ENCODE data around the gene PXT1.

Gene PXT1

DNA sequence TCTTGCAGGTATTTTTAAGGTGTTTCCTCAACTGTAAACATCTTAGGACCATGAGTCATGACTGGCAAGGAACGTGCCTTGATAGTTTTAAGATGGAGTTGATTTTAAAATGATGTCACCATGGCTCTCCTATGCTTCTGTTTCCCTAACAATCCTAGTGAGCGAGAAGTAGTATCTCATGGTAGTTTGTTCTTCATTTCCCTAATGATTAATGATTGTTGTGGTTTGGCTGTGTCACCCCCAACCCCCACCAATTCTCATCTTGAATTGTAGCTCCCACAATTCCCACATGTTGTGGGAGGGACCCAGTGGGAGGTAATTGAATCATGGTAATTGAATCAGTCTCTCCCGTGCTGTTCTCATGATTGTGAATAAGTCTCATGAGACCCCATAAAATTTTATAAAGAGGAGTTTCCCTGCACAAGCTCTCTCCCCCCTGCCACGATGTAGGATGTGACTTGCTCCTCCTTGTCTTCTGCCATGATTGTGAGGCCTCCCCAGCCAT, 89.2 kb downstream of the PXT1 start (continued):
- TF ChIP-seq, protein P1, sequence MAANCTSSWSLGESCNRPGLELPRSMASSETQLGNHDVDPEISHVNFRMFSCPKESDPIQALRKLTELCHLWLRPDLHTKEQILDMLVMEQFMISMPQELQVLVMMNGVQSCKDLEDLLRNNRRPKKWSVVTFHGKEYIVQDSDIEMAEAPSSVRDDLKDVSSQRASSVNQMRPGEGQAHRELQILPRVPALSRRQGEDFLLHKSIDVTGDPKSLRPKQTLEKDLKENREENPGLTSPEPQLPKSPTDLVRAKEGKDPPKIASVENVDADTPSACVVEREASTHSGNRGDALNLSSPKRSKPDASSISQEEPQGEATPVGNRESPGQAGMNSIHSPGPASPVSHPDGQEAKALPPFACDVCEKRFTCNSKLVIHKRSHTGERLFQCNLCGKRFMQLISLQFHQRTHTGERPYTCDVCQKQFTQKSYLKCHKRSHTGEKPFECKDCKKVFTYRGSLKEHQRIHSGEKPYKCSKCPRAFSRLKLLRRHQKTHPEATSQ (tag by site-specific recombination; IDR thresholded peaks at IDR 0.05) = no peak
- 0 out of 2 replicates have a peak, but pooled peaks have one; percentile 41 for TF ChIP-seq ZNF561 (tag by site-specific recombination; IDR thresholded peaks at IDR 0.05; ENCODE audit: borderline replicate concordance)
- TF ChIP-seq, protein P2, sequence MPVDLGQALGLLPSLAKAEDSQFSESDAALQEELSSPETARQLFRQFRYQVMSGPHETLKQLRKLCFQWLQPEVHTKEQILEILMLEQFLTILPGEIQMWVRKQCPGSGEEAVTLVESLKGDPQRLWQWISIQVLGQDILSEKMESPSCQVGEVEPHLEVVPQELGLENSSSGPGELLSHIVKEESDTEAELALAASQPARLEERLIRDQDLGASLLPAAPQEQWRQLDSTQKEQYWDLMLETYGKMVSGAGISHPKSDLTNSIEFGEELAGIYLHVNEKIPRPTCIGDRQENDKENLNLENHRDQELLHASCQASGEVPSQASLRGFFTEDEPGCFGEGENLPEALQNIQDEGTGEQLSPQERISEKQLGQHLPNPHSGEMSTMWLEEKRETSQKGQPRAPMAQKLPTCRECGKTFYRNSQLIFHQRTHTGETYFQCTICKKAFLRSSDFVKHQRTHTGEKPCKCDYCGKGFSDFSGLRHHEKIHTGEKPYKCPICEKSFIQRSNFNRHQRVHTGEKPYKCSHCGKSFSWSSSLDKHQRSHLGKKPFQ (tag by site-specific recombination; IDR thresholded peaks at IDR 0.05) = 0 out of 2 replicates have a peak, but pooled peaks have one; percentile 20
- no peak for TF ChIP-seq ZBTB8A (tag by site-specific recombination; IDR thresholded peaks at IDR 0.05)
- no peak for TF ChIP-seq ZFP69B (tag by site-specific recombination; IDR thresholded peaks at IDR 0.05)
- TF ChIP-seq, protein P3, sequence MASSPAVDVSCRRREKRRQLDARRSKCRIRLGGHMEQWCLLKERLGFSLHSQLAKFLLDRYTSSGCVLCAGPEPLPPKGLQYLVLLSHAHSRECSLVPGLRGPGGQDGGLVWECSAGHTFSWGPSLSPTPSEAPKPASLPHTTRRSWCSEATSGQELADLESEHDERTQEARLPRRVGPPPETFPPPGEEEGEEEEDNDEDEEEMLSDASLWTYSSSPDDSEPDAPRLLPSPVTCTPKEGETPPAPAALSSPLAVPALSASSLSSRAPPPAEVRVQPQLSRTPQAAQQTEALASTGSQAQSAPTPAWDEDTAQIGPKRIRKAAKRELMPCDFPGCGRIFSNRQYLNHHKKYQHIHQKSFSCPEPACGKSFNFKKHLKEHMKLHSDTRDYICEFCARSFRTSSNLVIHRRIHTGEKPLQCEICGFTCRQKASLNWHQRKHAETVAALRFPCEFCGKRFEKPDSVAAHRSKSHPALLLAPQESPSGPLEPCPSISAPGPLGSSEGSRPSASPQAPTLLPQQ (tag by site-specific recombination; IDR thresholded peaks at IDR 0.05) = no peak
- TF ChIP-seq ZNF654 (tag by site-specific recombination; IDR thresholded peaks at IDR 0.05; ENCODE audit: low read depth) = no peak
- TF ChIP-seq SP2 (tag by site-specific recombination; IDR thresholded peaks at IDR 0.05) = no peak; the same call in 1 of the 2 replicates
- TF ChIP-seq, protein P4, sequence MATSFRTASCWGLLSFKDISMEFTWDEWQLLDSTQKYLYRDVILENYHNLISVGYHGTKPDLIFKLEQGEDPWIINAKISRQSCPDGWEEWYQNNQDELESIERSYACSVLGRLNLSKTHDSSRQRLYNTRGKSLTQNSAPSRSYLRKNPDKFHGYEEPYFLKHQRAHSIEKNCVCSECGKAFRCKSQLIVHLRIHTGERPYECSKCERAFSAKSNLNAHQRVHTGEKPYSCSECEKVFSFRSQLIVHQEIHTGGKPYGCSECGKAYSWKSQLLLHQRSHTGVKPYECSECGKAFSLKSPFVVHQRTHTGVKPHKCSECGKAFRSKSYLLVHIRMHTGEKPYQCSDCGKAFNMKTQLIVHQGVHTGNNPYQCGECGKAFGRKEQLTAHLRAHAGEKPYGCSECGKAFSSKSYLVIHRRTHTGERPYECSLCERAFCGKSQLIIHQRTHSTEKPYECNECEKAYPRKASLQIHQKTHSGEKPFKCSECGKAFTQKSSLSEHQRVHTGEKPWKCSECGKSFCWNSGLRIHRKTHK (tag by site-specific recombination; IDR thresholded peaks at IDR 0.05) = no peak
- TF ChIP-seq ZNF610 (tag by site-specific recombination; IDR thresholded peaks at IDR 0.05; ENCODE audit: borderline replicate concordance) = no peak
- TF ChIP-seq ZNF621 (tag by site-specific recombination; IDR thresholded peaks at IDR 0.05) = no peak
- TF ChIP-seq, protein P5, sequence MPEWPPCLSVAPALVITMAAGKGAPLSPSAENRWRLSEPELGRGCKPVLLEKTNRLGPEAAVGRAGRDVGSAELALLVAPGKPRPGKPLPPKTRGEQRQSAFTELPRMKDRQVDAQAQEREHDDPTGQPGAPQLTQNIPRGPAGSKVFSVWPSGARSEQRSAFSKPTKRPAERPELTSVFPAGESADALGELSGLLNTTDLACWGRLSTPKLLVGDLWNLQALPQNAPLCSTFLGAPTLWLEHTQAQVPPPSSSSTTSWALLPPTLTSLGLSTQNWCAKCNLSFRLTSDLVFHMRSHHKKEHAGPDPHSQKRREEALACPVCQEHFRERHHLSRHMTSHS (tag by site-specific recombination; IDR thresholded peaks at IDR 0.05) = no peak
- peak; percentile 77 for TF ChIP-seq SP3 (tag by site-specific recombination; IDR thresholded peaks at IDR 0.05)
- TF ChIP-seq, protein P6, sequence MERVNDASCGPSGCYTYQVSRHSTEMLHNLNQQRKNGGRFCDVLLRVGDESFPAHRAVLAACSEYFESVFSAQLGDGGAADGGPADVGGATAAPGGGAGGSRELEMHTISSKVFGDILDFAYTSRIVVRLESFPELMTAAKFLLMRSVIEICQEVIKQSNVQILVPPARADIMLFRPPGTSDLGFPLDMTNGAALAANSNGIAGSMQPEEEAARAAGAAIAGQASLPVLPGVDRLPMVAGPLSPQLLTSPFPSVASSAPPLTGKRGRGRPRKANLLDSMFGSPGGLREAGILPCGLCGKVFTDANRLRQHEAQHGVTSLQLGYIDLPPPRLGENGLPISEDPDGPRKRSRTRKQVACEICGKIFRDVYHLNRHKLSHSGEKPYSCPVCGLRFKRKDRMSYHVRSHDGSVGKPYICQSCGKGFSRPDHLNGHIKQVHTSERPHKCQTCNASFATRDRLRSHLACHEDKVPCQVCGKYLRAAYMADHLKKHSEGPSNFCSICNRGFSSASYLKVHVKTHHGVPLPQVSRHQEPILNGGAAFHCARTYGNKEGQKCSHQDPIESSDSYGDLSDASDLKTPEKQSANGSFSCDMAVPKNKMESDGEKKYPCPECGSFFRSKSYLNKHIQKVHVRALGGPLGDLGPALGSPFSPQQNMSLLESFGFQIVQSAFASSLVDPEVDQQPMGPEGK (tag by site-specific recombination; IDR thresholded peaks at IDR 0.05) = peak; percentile 74
- TF ChIP-seq, protein P7, sequence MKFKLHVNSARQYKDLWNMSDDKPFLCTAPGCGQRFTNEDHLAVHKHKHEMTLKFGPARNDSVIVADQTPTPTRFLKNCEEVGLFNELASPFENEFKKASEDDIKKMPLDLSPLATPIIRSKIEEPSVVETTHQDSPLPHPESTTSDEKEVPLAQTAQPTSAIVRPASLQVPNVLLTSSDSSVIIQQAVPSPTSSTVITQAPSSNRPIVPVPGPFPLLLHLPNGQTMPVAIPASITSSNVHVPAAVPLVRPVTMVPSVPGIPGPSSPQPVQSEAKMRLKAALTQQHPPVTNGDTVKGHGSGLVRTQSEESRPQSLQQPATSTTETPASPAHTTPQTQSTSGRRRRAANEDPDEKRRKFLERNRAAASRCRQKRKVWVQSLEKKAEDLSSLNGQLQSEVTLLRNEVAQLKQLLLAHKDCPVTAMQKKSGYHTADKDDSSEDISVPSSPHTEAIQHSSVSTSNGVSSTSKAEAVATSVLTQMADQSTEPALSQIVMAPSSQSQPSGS (tag by site-specific recombination; IDR thresholded peaks at IDR 0.05; ENCODE audit: low read depth) = peak; percentile 89
- TF ChIP-seq YY2 (tag by site-specific recombination; IDR thresholded peaks at IDR 0.05) = peak; percentile 18; the same call in 1 of the 2 replicates
- TF ChIP-seq, protein P8, sequence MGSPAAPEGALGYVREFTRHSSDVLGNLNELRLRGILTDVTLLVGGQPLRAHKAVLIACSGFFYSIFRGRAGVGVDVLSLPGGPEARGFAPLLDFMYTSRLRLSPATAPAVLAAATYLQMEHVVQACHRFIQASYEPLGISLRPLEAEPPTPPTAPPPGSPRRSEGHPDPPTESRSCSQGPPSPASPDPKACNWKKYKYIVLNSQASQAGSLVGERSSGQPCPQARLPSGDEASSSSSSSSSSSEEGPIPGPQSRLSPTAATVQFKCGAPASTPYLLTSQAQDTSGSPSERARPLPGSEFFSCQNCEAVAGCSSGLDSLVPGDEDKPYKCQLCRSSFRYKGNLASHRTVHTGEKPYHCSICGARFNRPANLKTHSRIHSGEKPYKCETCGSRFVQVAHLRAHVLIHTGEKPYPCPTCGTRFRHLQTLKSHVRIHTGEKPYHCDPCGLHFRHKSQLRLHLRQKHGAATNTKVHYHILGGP (tag by site-specific recombination; IDR thresholded peaks at IDR 0.05) = no peak
- TF ChIP-seq YY1 (tag by site-specific recombination; IDR thresholded peaks at IDR 0.05) = no peak
- TF ChIP-seq ZNF785 (tag by site-specific recombination; IDR thresholded peaks at IDR 0.05) = no peak
- TF ChIP-seq IKZF3 (tag by site-specific recombination; IDR thresholded peaks at IDR 0.05) = no peak; the same call in 1 of the 2 replicates
- TF ChIP-seq, protein P9, sequence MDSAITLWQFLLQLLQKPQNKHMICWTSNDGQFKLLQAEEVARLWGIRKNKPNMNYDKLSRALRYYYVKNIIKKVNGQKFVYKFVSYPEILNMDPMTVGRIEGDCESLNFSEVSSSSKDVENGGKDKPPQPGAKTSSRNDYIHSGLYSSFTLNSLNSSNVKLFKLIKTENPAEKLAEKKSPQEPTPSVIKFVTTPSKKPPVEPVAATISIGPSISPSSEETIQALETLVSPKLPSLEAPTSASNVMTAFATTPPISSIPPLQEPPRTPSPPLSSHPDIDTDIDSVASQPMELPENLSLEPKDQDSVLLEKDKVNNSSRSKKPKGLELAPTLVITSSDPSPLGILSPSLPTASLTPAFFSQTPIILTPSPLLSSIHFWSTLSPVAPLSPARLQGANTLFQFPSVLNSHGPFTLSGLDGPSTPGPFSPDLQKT (IDR thresholded peaks at IDR 0.05; ENCODE audit: borderline replicate concordance, low read depth, low read length) = no peak
- TF ChIP-seq ZNF677 (tag by site-specific recombination; IDR thresholded peaks at IDR 0.05) = no peak
- no peak for TF ChIP-seq KLF9 (tag by site-specific recombination; IDR thresholded peaks at IDR 0.05; ENCODE audit: low read depth)
- TF ChIP-seq ZNF354C (tag by site-specific recombination; IDR thresholded peaks at IDR 0.05; ENCODE audit: borderline replicate concordance, low read depth) = no peak
- TF ChIP-seq ZNF24 (tag by site-specific recombination; IDR thresholded peaks at IDR 0.05) = peak; percentile 38; the same call in 1 of the 2 replicates

Data from HEK293 (cell line).